Medulla oblongata (tissue), 1 donor: ENCODE data around the gene LRP1.
A peak's percentile ranks its signal among the peaks of the same experiment; 100 is the strongest.

Source experiments
- DNase-seq: peaks from one replicate; pipeline ENCODE4 v3.0.0-alpha.2; 2015; ENCODE audit errors: extremely low spot score

Gene LRP1

GRCh38 chr12:57210926-57211692, 82.8 kb downstream of the LRP1 start:
- DNase-seq: no peak

- no peak for DNase-seq
Measured at GRCh38 chr12:57211791-57212700, 83.8 kb downstream of the LRP1 start.

- no peak for DNase-seq
Measured at GRCh38 chr12:57212701-57213057, 84.4 kb downstream of the LRP1 start.

GRCh38 chr12:57213058-57213715, 84.9 kb downstream of the LRP1 start:
- peak; percentile 87 for DNase-seq

DNA sequence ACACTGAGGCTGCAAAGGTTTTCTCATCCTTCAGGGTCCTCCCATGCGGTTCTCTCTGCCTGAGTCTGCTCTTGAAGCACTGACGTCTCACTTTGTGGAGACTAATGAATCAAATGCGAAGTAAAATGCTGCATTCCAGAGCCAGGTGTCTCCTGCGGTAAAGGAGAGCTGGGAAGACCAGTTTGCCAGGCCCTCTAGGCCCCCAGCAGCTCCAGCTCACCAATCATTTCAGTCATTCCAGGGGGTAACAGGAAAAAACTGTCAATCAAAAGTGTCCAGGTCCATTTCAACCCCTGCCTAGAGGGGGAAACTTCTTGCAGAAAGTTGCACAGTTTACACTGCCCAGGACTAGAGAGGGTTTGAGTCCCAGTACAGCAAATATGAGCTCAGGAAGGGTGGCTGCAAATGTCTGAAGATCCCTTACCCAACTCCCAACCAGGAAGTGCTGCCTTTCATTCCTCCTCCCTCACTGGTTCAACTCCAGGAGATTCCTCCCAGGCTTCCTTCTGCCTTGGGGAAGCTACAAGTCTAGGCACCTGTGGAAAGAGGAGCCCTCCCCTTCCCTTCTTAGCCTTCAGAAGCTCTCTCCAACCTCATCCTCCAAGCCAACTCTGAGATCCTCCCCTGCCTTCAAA, 85.6 kb downstream of the LRP1 start:
- DNase-seq: no peak

DNA sequence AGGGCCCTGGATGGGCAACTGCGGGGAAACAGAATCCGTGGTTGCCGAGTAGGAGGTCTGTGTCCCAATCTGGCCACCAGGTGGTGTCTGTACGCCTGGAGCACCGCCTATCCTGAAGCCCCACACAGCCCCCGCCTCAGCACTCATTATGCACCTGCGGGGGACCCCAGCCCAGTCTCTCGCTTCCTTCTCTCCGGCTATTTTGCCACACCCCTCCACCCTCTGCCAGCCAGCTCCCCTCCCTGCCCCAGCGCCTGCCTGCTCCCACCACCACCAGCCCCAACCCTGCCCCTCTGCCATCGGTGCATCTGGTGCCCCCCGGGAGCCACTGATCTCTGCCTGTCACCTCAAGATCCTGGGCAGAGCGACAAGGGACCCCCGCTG, 86.1 kb downstream of the LRP1 start:
- DNase-seq: peak; percentile 62

GRCh38 chr12:57215065-57215464, 86.8 kb downstream of the LRP1 start:
- no peak for DNase-seq

DNA sequence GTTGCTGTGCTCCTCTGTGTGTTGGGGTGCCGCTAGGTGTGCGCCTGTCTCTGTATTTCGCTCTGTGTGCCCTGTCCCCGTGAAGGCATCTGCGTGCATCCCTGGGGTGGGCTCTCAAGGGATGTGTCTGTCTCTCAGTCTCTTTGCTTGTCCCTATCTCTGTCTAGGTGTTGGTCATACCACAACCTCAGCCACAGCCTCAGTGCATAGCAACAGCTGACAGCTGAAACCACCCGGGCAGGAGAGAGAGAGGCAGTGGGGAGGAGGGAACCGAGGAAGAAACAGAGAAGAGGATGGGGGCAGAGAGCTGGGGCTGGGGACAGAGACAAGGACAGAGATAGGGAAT, 87.4 kb downstream of the LRP1 start:
- no peak for DNase-seq

DNA sequence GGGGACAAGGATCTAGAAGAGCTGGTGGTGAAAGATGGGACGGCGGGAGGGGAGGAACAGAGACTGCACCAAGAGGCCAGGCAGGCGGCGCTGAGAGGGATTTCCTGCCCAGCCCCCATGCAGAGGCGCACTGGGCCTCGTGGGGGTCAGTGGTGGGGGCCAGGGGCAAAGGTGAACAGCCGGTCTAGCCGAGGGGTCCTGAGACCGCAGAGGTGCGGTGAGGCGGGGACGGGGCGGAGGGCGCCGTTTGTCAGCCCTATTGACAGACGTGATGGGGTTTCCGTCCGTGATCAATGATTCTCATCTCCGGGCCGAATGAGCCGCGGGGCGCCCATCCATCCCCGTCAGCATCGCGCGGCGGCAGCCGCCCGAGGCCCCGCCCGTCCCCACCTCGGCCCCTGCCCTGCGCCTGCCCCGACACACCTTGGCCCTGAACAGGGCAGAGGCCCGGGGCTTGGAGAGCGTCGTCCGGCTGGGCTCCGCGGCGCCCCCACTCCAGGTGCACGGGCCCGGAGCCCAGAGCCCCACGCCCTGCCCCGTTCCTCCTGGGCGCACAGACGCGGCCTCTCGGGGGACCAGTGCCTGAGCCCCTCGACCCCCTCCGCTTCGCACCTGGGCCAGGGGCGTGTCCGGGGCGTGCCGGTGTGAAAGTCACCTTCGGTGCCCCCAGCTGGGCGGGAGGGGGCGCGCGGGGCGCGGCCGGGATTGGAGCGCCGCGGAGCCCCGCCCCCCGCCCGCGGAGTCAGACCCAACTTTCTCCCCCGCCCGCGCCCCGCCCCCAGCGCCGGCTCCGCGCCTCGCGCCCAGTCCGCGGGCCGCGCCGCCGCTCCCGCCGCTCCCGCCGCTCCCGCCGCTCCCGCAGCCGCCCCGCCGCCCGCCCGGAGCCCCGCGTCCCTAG, 88.0 kb downstream of the LRP1 start, which contains the start of gene NXPH4:
Gene NXPH4 (plus strand): TSS at position 781 of the 898 bp plus-strand sequence. CDS start 176 bp downstream, outside the sequence.
- DNase-seq: no peak

GRCh38 chr12:57216921-57217879, 88.9 kb downstream of the LRP1 start:
- DNase-seq: no peak

GRCh38 chr12:57218030-57218853, 90.0 kb downstream of the LRP1 start:
- DNase-seq: no peak

DNA sequence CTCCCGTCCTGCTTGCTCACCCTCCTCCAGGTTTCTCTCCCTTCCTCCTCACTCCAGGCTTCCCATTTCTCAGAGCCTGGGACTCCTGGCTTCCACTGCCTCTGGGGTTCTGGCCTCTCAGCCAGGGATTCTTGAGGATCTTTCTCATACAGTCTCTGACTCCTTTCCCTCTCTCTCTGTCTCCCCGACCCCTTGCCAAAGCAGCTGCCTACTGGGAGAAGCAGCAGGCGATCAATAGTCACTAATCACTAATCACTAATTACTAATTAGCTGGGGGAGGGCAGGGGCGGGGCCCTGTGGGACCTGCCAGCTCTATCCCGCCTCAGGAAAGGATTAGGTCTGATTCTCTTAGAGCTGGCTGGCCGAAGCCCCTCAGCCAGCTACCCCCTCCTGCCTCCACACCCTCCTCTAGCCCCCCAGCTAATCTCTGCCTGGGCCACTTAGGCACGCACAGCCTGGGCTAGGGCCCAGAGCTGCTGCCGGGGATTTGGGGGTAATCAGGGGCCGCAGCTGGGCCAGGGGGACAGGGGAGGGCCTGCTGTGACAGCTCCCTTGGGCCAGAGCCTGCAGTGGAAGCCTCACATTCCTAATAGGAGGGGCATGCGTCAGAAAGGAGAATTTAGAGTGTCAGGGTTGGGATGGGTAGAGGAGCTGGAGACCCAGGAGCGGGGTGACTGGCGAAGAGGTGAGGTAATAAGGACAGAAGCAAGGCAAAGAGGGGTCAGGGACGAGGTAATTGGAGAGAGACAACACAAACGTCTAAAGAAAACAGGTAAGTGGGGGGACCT, 91.1 kb downstream of the LRP1 start:
- DNase-seq: no peak

DNA sequence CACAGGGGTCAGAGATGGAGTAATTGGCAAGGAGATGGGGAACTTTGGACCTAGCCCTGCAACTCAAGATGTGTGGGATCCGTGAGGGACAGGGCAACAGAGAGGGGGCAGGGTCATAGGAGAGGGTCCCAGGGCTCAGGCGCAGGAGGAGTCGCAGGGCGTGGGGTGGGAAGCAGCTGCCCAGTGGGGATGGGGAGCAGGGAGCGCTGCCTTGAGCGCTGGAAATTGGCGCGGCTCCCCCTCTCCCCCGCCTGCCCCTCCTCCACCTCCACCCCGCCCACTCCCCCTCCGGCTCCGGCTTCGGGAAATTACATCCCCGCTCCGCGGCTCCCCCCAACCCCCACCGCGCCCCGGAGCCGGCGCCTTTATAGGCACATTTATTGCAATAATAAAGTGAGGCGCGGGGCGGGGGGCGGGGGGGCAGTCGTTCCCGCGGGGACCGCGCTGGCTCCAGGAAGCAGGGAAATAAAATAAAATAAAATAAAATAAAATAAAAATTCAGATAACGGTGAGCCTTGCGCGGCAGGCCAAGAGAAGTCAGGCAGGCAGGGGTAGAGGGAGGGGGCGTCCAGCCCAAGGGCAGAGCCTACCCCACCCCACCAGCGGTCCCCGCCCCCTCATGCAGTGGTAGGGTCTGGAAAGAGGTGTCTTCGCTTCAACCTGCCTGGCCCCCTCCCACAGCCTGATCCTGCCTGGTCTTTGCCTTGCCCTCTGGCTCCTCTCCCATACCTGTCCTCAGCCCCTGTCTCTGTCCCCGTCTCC, 91.9 kb downstream of the LRP1 start:
- DNase-seq: no peak

- no peak for DNase-seq
Measured at GRCh38 chr12:57220770-57221168, 92.5 kb downstream of the LRP1 start.

DNA sequence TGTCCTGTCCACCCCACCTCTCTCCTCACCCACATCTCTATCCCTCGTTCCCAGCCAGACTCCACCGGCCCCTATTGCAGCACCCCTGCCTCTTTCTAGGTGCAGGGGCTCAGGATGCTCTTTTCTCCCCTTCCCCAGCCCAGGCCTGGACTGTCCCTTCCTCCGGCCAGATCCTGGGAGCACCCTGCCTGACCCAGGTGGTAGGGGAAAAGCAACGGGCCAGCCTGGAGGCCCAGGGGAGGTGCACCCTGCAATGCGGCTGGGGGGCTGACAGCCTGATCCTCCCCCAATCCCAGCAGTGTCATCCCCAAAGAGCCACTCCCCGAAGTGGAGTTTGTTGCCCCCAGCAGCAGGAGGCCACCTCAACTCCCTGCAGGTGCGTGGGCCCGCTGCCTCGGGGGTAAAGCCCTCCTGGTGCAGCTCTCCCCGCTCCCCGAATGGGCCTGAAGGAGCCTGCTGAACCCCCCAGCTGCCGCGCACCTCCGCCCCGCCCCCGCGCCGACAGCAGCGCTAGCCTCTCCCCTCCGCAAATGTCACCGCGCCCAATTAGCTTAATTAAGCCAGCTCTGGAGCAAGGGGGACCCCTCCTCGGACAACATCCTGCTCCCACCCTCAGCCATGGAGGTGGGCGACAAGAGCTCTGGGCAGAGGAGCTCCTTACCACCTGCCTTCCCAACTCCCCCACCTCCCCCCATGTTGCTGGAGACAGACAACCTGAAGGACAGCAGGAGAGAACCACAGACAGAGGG, 93.1 kb downstream of the LRP1 start:
- DNase-seq: no peak
